Measurements from ENCODE around the gene OR4A15.

GRCh38 chr11:55367674-55368073, at the start of gene OR4A15:
- TF ChIP-seq EZH2 (IDR thresholded peaks at IDR 0.05; ENCODE audit: borderline replicate concordance, insufficient read depth, low read length, poor library complexity, severe bottlenecking) (no peak), CTCF (IDR thresholded peaks at IDR 0.05; ENCODE audit: poor library complexity, severe bottlenecking) (no peak), EP300 (conservative IDR thresholded peaks at IDR 0.05; ENCODE audit: poor library complexity, severe bottlenecking) (no peak), MXI1 (conservative IDR thresholded peaks at IDR 0.05; ENCODE audit: poor library complexity, severe bottlenecking) (no peak), SMC3 (conservative IDR thresholded peaks at IDR 0.05; ENCODE audit: poor library complexity) (no peak), POLR2AphosphoS5 (IDR thresholded peaks at IDR 0.05) (no peak)

Measured in neural cell (in vitro differentiated cells).